Cerebellar nuclear complex (tissue), 1 donor: ENCODE results near the gene SLC5A9.
"Not testable (repeated sequence)": the region's sequence is repeated elsewhere in the genome, so short reads cannot be mapped to it uniquely, and the experiment has no call there.

Experiments
- DNase-seq, 2 experiments: peaks; one replicate each; lab custom pipeline; 2025; lab: John Stamatoyannopoulos, UW

The SLC5A9 gene

GRCh38 chr1:48242141-48242736 lies 19.7 kb downstream of the SLC5A9 start:
- no peak for DNase-seq

- DNase-seq: no peak
These were observed 22.6 kb downstream of the SLC5A9 start for GRCh38 chr1:48245106-48245505.

- peak in 1 of 2 experiments; percentile 1 for DNase-seq
These were observed 24.2 kb downstream of the SLC5A9 start for GRCh38 chr1:48246727-48247126.

DNA sequence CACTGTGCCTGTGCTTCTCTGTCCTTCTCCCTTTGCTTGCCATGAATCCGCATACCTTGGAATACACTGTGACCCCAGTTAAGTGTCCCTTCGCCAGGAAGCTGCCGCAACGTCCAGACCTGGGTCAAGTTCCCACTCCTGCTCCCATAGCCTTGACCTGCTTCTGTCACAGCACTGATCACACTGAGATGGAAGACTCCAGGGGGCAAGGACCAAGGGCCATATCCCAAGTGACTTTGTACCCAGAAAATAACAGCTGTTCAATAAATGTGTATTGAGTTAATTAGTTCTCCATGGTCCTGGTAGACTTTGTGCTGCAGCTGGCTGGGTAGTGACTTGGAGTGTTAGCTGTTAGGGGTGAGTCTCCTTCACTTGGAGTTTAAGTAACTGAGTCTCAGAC lies 25.8 kb downstream of the SLC5A9 start:
- DNase-seq: no peak

DNA sequence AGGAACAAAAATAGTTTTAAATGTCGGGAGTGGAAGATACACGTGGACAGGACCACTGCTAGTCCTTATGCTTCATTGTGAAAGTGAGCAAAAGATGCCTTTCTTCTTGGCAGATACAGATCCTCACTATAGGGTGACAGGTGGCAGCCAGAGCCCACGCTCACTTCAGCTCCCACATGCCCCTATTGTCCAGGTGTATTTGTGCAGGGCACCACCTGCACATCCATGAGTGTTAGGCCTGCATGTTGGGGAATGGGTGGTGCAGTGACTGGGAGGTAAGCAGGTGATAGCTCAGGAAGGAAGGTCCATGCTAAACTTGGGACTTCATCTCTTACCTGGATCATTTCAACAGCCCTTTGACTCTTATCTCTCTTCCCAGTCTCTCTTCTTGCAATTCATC lies 27.4 kb downstream of the SLC5A9 start:
- no peak for DNase-seq

GRCh38 chr1:48250572-48250971 lies 28.1 kb downstream of the SLC5A9 start:
- no peak for DNase-seq

DNA sequence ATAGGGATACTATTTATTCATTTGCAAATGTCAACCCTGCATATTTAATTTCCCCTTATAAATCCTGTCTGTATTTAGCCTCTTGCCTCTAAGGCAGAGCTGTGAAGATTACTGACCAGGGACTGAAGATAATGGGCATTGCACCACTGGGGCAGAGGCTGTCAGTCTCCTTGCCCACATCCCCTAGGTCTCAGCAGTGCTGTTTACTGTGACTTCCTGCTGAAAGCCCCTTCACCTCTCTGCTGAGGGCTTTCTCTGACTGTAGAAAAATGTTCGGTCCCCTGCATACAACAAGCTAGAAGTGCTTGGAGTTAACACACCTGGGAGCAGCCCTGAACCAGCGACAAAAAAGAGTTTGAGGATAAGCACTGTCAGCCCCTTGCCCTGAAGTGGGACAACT lies 28.8 kb downstream of the SLC5A9 start:
- no peak for DNase-seq

DNA sequence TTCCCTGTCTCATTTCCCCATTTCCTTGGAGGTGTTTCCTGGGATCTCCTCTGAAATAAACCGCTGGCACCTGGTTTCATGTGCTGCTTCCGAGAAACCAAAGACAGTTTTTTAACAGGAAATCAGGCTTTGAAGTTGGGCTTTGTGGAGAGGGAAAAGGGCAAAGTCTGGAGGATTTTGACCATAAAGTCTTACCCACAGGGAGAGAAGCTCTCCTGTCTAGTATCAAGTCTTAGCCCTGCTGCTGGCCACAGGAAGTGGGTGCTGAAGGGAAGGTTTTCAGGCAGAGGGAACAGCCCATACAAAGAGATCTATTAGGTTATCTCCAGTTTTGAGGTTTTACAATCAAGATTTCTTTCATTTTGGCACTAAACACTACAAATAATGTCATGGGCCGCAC lies 29.3 kb downstream of the SLC5A9 start:
- no peak for DNase-seq

DNA sequence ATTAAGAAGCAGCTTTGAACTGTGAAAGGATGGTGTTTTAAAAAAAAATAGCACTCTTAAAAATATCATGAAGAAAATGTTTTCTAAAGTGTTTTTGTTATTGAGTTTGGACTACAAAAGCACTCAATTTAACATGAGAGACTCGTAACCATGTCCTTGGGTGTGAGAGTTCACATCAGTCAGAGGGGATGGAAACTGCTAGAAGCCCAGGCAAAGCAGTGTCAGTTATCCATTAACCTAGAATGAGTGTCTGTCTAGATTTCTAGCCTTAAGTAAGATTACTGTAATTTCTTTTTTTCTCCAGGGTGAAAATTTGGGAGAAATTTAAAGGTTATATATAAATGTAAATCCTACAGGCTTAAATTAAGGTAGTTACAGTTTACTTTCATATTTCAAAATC lies 31.7 kb downstream of the SLC5A9 start:
- no peak for DNase-seq

DNA sequence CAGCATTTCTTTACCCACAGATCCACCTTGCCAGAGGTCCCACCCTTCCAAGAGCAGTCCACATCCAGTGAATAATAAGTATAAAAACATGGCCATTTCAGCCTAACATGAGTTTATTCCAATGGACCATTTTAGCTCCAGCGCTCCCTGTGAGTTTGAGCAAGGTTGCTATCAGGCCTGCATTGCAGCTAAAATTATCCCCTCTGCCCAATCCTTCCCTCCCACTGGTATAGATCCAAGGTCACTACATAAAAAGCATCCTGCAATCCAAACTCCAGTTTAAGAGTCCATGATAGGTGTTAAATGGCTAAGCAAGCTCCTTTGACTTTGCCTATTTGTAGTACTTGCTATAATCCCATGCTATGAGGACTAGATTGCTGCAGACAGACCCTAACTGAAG lies 35.6 kb downstream of the SLC5A9 start:
- no peak for DNase-seq

GRCh38 chr1:48261881-48262400 lies 39.4 kb downstream of the SLC5A9 start:
- DNase-seq: no peak

- no peak for DNase-seq
These were observed 40.5 kb downstream of the SLC5A9 start for GRCh38 chr1:48263041-48263440.

DNA sequence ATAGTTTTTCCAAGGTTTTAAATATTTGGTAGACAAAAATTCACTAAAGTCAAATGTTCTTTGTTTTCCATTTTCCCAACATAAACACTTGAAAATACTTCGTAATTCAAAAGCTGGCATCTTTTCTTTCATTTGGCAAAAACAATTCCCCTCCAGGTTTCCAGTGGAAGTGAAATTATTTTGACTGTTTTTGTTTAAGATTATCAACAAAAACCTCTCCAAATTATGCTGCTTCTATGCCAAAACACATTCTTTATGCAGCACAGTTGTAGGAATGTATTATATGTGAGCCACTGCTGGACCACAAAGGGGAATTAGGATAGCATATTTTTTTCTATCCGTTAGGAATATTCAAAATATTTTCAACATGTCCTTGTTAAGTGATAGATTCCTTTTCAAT lies 44.1 kb downstream of the SLC5A9 start:
- DNase-seq: no peak

GRCh38 chr1:48277437-48277836 lies 54.9 kb downstream of the SLC5A9 start:
- DNase-seq: not testable (repeated sequence)

GRCh38 chr1:48282329-48282728 lies 59.8 kb downstream of the SLC5A9 start:
- DNase-seq: not testable (repeated sequence)

DNA sequence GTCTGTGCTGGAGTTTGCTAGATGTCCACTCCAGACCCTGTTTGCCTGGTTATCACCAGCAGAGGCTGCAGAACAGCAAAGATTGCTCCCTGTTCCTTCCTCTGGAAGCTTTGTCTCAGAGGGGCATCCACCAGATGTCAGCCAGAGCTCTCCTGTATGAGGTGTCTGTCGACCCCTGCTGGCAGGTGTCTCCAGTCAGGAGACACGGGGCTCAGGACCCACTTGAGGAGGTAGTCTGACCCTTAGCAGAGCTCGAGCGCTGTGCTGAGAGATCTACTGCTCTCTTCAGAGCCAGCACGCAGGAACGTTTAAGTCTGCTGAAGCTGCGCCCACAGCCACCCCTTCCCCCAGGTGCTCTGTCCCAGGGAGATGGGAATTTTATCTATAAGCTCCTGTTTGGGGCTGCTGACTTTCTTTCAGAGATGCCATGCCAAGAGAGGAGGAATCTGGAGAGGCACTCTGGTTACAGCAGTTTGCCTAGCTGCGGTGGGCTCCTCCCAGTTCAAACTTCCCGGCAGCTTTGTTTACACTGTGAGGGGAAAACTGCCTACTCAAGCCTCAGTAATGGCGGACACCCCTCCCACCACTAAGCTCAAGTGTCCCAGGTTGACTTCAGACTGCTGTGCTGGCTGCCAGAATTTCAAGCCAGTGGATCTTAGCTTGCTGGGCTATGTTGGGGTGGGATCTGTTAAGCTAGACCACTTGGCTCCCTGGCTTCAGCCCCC lies 62.3 kb downstream of the SLC5A9 start:
- DNase-seq: not testable (repeated sequence)

GRCh38 chr1:48285525-48285924 lies 63.0 kb downstream of the SLC5A9 start:
- no peak for DNase-seq

- no peak for DNase-seq
These were observed 68.9 kb downstream of the SLC5A9 start for GRCh38 chr1:48291421-48291820.

GRCh38 chr1:48292706-48293105 lies 70.2 kb downstream of the SLC5A9 start:
- no peak for DNase-seq

DNA sequence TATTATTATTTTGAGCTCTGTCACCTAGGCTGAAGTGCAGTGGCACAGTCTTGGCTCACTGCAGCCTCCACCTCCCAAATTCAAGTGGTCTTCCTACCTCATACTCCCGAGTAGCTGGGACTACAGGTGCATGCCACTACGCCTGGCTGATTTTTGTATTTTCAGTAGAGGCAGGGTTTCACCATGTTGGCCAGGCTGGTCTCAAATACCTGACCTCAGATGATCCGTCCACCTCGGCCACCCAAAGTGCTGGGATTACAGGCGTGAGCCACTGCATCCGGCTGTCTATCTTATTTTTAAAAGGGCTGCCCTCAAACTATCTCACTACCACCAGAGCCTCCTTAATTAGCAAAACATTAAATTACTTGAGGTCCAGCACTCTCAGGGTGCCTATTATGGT lies 71.6 kb downstream of the SLC5A9 start:
- not testable (repeated sequence) for DNase-seq

- no peak for DNase-seq
These were observed 72.1 kb downstream of the SLC5A9 start for GRCh38 chr1:48294656-48295055.
